Activated CD4-positive, alpha-beta T cell treated with anti-CD3 and anti-CD28 coated beads, Interleukin-2, amount 10 ng/mL, durations not matched to agents 7 days and 5 days (primary cell): ENCODE results near the gene PDCD6IP. TPM values are rescaled to one million over a fixed set of nuclear protein-coding genes. Genes with fewer than 3 reads are reported as not detected.

Experiments
- CTCF ChIA-PET: fragments of 350-600 bp; sonication (Branson Sonifier 250); formaldehyde crosslinking; loops from one replicate; lab custom pipeline; 2021; ENCODE audit warnings: antibody characterized with exemption; lab: Charles Lee
- POLR2A ChIA-PET: fragments of 350-600 bp; sonication (Branson Sonifier 250); formaldehyde crosslinking; loops from one replicate; lab custom pipeline; 2021; ENCODE audit warnings: antibody characterized with exemption; lab: Charles Lee
- DNase-seq: peaks from one replicate; pipeline ENCODE4 v3.0.0-alpha.2; 2020
- H3K27ac Mint-ChIP-seq: one replicate; pipeline ENCODE4 v1.8.0; 2021; ENCODE audit warnings: mild to moderate bottlenecking, moderate library complexity, mixed read lengths
- H3K27me3 Mint-ChIP-seq: one replicate; pipeline ENCODE4 v1.8.0; 2021; ENCODE audit warnings: mixed read lengths
- H3K36me3 Mint-ChIP-seq: one replicate; pipeline ENCODE4 v1.8.0; 2021; ENCODE audit warnings: low read depth, mixed read lengths
- H3K4me1 Mint-ChIP-seq: one replicate; pipeline ENCODE4 v1.8.0; 2021; ENCODE audit warnings: mixed read lengths
- H3K4me3 Mint-ChIP-seq: one replicate; pipeline ENCODE4 v1.8.0; 2021; ENCODE audit warnings: mild to moderate bottlenecking, moderate library complexity, mixed read lengths
- H3K9me3 Mint-ChIP-seq: one replicate; pipeline ENCODE4 v1.8.0; 2021; ENCODE audit warnings: mixed read lengths
- total RNA-seq, 2 experiments: library from RNA; stranded (reverse); gene quantifications; one replicate each; pipeline ENCODE4 v1.2.3, GENCODE V29; 2021

Gene PDCD6IP
- total RNA-seq, 2 experiments from 2014 or later: 164 to 193 TPM

DNA sequence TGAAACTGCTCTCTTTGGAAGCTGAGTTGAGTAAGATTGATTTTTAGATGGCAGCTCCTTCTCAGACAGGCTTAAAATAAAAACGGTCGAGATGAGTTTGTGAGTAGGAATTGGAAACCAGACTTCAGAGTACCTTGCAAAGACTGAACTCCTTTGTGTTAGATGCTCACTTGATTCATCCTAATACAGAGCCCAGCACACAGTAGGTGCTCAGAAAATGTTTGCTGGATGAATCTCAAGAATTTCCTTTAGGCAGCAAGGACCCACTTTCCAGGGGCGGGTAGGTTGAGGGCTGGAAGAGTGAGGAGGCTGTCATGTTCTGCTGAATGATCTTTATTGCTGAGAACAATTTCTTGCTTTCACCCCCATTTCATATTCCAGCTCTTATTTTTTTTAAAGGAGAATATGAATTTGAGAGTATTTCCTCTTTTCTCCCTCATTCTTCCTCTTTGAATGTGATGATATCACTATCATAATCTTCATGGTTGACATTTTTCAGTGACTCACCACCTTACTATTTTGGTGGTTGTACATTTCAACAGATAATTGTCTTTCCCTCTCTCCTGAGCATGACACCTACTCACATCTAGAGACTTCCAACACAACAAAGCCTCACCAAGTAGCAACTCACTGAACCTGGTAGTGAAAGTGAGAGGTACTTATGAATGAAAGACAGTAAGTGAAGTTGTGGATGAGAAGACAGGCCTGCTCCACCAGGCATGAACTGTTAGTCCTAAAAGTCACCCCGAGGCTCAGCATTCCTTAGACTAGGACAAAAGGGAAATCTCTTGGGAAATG, 113.3 kb downstream of the PDCD6IP start:
- no peaks in the 10 kb centered on the region for H3K27me3 Mint-ChIP-seq
- ChIA-PET CTCF (no interaction called here), POLR2A (no interaction called here)
- no peaks in the 10 kb centered on the region for H3K36me3 Mint-ChIP-seq
- no peaks in the 10 kb centered on the region for H3K4me1 Mint-ChIP-seq
- H3K9me3 Mint-ChIP-seq: no peaks in the 10 kb centered on the region
- H3K27ac Mint-ChIP-seq: no peak overlapping the region
- H3K4me3 Mint-ChIP-seq: no peak overlapping the region
- DNase-seq: no peak

DNA sequence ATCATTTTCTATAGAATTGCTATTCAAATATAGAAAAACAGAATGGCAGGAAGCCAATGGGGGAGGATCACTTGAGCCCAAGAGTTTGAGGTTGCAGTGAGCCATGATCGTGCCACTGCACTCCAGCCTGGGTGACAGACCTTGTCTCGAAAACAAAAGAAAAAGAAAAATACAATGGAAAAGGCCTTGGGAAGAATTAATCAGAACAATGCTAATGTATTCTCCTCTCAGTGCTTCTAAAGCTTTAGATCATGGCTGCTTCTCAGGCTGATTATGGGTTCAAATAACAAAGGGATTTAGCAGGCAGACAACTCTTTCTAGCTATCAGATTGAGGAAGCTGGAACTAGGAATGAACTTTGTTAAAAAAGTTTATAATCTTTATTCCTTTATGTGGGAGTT, 115.8 kb downstream of the PDCD6IP start:
- POLR2A ChIA-PET: no interaction called here
- Mint-ChIP-seq H3K4me3 (no peak overlapping the region), H3K4me1 (no peaks in the 10 kb centered on the region), H3K9me3 (no peaks in the 10 kb centered on the region), H3K36me3 (no peaks in the 10 kb centered on the region), H3K27me3 (no peaks in the 10 kb centered on the region), H3K27ac (no peak overlapping the region)
- no peak for DNase-seq
- CTCF ChIA-PET: no interaction called here

DNA sequence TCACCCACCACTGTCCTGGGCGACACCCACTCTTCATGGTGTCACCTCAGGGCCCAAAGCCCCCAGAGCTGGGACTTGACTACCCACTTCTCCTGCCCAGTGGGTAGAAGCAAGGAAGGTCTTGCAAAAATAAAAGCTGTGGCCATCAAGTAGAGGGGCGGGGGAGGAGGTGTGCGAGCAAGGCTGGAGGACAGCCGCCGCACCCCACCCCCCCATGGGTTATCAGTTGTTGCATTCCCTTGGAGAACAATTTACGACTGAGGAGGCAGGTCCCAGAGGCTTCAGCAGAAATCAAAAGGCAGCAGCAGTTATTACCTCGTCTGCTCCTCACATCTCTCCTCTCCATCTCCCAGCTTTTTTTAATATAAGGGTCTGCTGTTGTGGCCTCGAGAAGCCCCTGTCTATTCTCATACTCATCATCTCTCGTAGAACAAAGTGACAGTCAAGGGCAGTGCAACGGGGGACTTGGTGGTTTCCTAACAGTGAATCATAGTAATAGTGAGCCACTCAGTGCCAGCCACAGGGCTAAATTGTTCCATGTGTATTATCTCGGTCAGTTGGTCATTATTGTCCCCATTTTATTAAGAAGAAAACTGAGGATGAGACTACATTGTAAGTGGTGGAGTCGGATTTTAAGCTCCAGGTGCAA, 116.4 kb downstream of the PDCD6IP start:
- DNase-seq: no peak
- no peak overlapping the region for H3K27ac Mint-ChIP-seq
- POLR2A ChIA-PET: no interaction called here
- CTCF ChIA-PET: no interaction called here
- no peaks in the 10 kb centered on the region for H3K9me3 Mint-ChIP-seq
- H3K27me3 Mint-ChIP-seq: no peaks in the 10 kb centered on the region
- no peaks in the 10 kb centered on the region for H3K4me1 Mint-ChIP-seq
- no peak overlapping the region for H3K4me3 Mint-ChIP-seq
- no peaks in the 10 kb centered on the region for H3K36me3 Mint-ChIP-seq

DNA sequence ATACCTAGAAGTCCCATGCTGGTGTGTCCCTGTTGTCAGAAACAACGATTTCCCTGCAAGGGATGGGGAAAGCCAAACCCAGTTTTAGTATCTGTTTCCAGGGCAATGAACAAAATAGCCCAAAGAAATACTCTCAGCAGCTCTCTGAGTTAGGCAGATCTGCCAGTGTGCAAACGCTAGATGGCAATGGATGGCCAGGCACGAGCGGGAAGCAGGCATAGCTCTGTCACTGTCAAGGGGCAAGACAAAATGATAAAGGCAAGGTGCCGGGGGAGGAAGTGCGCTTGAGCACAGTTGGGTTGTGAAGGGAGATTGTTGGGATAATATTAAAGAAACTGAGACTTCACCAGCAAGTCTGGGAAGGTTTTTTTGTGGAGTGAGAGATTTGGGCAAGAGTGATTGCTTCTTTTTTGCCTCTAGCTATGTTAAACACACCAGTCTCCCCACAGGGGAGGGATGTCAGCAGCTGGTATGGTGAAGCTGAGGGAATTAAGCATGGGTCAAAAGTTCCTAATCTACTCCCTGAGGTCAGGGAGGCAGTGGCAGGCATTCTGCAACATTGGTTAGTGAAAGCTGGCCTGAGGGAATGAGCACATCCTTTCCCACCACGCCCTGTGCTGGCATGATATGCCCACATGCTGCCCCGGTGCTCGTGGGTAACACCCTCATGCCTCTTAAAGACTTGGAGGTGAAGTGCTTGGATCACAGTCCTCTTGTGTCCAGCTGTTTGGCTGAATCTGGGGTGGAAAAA, 117.5 kb downstream of the PDCD6IP start:
- POLR2A ChIA-PET: no interaction called here
- CTCF ChIA-PET: no interaction called here
- Mint-ChIP-seq H3K9me3 (no peaks in the 10 kb centered on the region), H3K36me3 (no peaks in the 10 kb centered on the region), H3K4me3 (no peak overlapping the region), H3K4me1 (no peaks in the 10 kb centered on the region), H3K27ac (no peak overlapping the region), H3K27me3 (no peaks in the 10 kb centered on the region)
- DNase-seq: peak; percentile 29

DNA sequence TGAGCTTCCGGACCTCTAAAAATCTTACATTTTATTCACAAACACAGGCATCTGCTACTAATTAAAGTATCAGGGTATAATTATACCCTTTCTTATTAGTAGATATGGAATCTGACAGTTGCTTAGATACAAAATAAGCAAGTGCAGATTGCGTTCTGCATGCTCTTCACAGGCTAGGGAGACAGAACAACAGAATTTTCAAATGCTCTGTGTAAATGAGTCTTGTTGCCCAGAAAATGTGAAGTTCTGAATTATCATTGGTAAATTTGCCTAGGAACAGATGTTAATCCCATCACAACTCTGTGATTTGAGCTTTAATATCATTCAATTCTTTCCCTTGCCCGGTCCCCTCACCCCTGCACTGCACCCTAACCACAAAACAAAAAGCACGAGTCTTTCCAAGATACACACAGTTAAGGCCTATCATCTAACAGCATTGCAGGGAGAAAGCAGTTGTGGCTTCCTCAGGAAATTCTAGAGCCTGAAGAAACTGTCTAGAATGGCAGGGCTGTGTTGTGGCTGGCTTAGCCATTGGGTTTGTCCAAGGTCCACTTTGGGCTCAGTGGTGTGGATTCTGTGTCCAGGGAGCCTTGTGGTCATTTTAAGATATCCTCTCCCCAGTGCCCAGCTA, 119.8 kb downstream of the PDCD6IP start:
- Mint-ChIP-seq H3K36me3 (no peaks in the 10 kb centered on the region), H3K4me3 (no peak overlapping the region), H3K9me3 (no peaks in the 10 kb centered on the region), H3K27ac (no peak overlapping the region), H3K27me3 (no peaks in the 10 kb centered on the region), H3K4me1 (no peaks in the 10 kb centered on the region)
- POLR2A ChIA-PET: no interaction called here
- CTCF ChIA-PET: no interaction called here
- no peak for DNase-seq

Other genes starting within 250 kb of the PDCD6IP start
- 10 to 100 TPM; 45.0 to 54.8 TPM for gene CLASP2, start 80.4 kb upstream of the PDCD6IP start, total RNA-seq